GM23338 (cell line): Measurements from ENCODE around the gene MT1H. TPM values are rescaled to one million over a fixed set of nuclear protein-coding genes. Genes with fewer than 3 reads are reported as not detected.

Source experiments
- ATAC-seq: fragments of 200-7000 bp; cut with Tn5 transposase; 3 replicates; pipeline ENCODE4 v1.9.1; 2020
- DNase-seq: peaks from one replicate; pipeline ENCODE4 v3.0.0-alpha.2; 2015; ENCODE audit warnings: low spot score
- H2AFZ ChIP-seq: fragments of 200-600 bp; sonication (generic); 2 replicates; pipeline ENCODE4 v1.8.0; 2016; ENCODE audit warnings: antibody characterized with exemption, mild to moderate bottlenecking, moderate library complexity
- H3F3A ChIP-seq: fragments of 200-600 bp; sonication (generic); replicated peaks from 2 replicates; pipeline ENCODE4 v1.8.0; 2017; ENCODE audit warnings: antibody characterized with exemption, mixed run types, low read depth
- H3K27ac ChIP-seq: fragments of 200-600 bp; sonication (generic); 2 replicates; pipeline ENCODE4 v1.6.1; 2016; ENCODE audit warnings: low read depth
- H3K27me3 ChIP-seq: fragments of 200-600 bp; sonication (generic); 2 replicates; pipeline ENCODE4 v1.8.0; 2016; ENCODE audit warnings: mild to moderate bottlenecking, mixed run types, moderate library complexity; ENCODE audit not compliant: insufficient read depth
- H3K36me3 ChIP-seq: fragments of 200-600 bp; sonication (generic); 2 replicates; pipeline ENCODE4 v1.8.0; 2016; ENCODE audit warnings: mild to moderate bottlenecking; ENCODE audit not compliant: insufficient read depth
- H3K4me1 ChIP-seq: fragments of 200-600 bp; sonication (generic); 2 replicates; pipeline ENCODE4 v1.8.0; 2016; ENCODE audit warnings: mild to moderate bottlenecking, moderate library complexity; ENCODE audit not compliant: insufficient read depth
- H3K4me2 ChIP-seq: fragments of 200-600 bp; sonication (generic); 2 replicates; pipeline ENCODE4 v1.7.1; 2017; ENCODE audit warnings: mixed run types
- H3K4me3 ChIP-seq: fragments of 200-600 bp; sonication (generic); 2 replicates; pipeline ENCODE4 v1.6.1; 2016; ENCODE audit warnings: mixed run types
- H3K79me2 ChIP-seq: fragments of 200-600 bp; sonication (generic); replicated peaks from 2 replicates; pipeline ENCODE4 v1.8.0; 2017; ENCODE audit warnings: mild to moderate bottlenecking; ENCODE audit not compliant: insufficient read depth
- H3K9me2 ChIP-seq: fragments of 200-600 bp; sonication (generic); 2 replicates; pipeline ENCODE4 v1.8.0; 2017; ENCODE audit not compliant: insufficient read depth
- H4K20me1 ChIP-seq: fragments of 200-600 bp; sonication (generic); replicated peaks from 2 replicates; pipeline ENCODE4 v1.8.0; 2017; ENCODE audit warnings: mild to moderate bottlenecking; ENCODE audit not compliant: insufficient read depth
- H3K27ac Mint-ChIP-seq: 2 replicates; pipeline ENCODE4 v1.8.0; 2020; ENCODE audit warnings: inconsistent platforms, mild to moderate bottlenecking, moderate library complexity, mixed read lengths
- H3K27me3 Mint-ChIP-seq: 3 replicates; pipeline ENCODE4 v1.8.0; 2022; ENCODE audit warnings: low read depth, mild to moderate bottlenecking, moderate library complexity, mixed read lengths, inconsistent platforms; ENCODE audit not compliant: insufficient read depth, poor library complexity
- H3K36me3 Mint-ChIP-seq: 3 replicates; pipeline ENCODE4 v1.8.0; 2021; ENCODE audit warnings: low read depth, mild to moderate bottlenecking, inconsistent platforms, moderate library complexity, mixed read lengths
- H3K4me1 Mint-ChIP-seq: 3 replicates; pipeline ENCODE4 v1.8.0; 2020; ENCODE audit warnings: mild to moderate bottlenecking, inconsistent platforms, mixed read lengths
- H3K4me3 Mint-ChIP-seq: 3 replicates; pipeline ENCODE4 v1.8.0; 2021; ENCODE audit warnings: moderate library complexity, mild to moderate bottlenecking, inconsistent platforms, mixed read lengths
- H3K9me3 Mint-ChIP-seq: 3 replicates; pipeline ENCODE4 v1.8.0; 2020; ENCODE audit warnings: moderate library complexity, mild to moderate bottlenecking, inconsistent platforms, mixed read lengths
- CREB1 ChIP-seq: fragments of 250-450 bp; sonication (Bioruptor Pico); IDR thresholded peaks from 2 replicates; pipeline ENCODE4 v1.5.0; 2020; ENCODE audit warnings: low read depth, mild to moderate bottlenecking, moderate library complexity
- CTCF ChIP-seq, 2 experiments: fragments of 200-600 bp in 1 of 2; sonication (generic) in 1 of 2; conservative IDR thresholded peaks; 2 replicates each; pipeline versions ENCODE4 v1.5.1 to v1.6.1; 2016 to 2017; ENCODE audit warnings: antibody characterized with exemption in 2 of 2, low read depth in 2 of 2, mild to moderate bottlenecking in 2 of 2, moderate library complexity in 1 of 2
- ETS1 ChIP-seq: IDR thresholded peaks from 2 replicates; pipeline ENCODE4 v1.6.1; 2016; ENCODE audit warnings: antibody characterized with exemption
- EZH2 ChIP-seq: fragments of 200-600 bp; sonication (generic); IDR thresholded peaks from one replicate; pipeline ENCODE4 v1.8.0; 2017; ENCODE audit warnings: antibody characterized with exemption, mild to moderate bottlenecking, low read depth; ENCODE audit not compliant: unreplicated experiment
- EZH2phosphoT487 ChIP-seq: fragments of 200-600 bp; sonication (generic); IDR thresholded peaks from one replicate; pipeline ENCODE4 v1.8.1; 2018; ENCODE audit warnings: antibody characterized with exemption; ENCODE audit not compliant: unreplicated experiment
- JUNB ChIP-seq: IDR thresholded peaks from one replicate; pipeline ENCODE4 v1.6.1; 2016; ENCODE audit warnings: antibody characterized with exemption; ENCODE audit not compliant: unreplicated experiment
- NANOG ChIP-seq: IDR thresholded peaks from 2 replicates; pipeline ENCODE4 v1.6.1; 2016; ENCODE audit warnings: antibody characterized with exemption, borderline replicate concordance
- POLR2AphosphoS5 ChIP-seq: IDR thresholded peaks from 2 replicates; pipeline ENCODE4 v1.6.1; 2016; ENCODE audit warnings: antibody characterized with exemption, low read depth
- REST ChIP-seq: IDR thresholded peaks from one replicate; pipeline ENCODE4 v1.6.1; 2018; ENCODE audit warnings: antibody characterized with exemption; ENCODE audit not compliant: unreplicated experiment
- STAT1 ChIP-seq: IDR thresholded peaks from one replicate; pipeline ENCODE4 v1.6.1; 2016; ENCODE audit warnings: antibody characterized with exemption; ENCODE audit not compliant: unreplicated experiment
- ZNF331 ChIP-seq: fragments of 250-450 bp; sonication (Bioruptor Pico); IDR thresholded peaks from 2 replicates; pipeline ENCODE4 v1.5.0; 2020; ENCODE audit warnings: low read depth, mild to moderate bottlenecking, moderate library complexity
- polyA plus RNA-seq: library from polyadenylated mRNA; unstranded; fragments of >200 nt; fragmentation: Nextera tagmentation; extraction: Ambion mirVana; gene quantifications from 2 replicates; pipeline ENCODE4 v1.2.1, GENCODE V29; 2016
- total RNA-seq: library from RNA; depleted of rRNA; stranded (reverse); fragments of >200 nt; shearing (Covaris generic); gene quantifications from 2 replicates; pipeline ENCODE4 v1.2.3, GENCODE V29; 2014

MT1H gene
- total and polyA plus RNA-seq, 2 experiments from 2014 or later, result 52.3 to 425 TPM

- Histone ChIP-seq H2AFZ (peak overlapping the region; percentile 74; the same call in 1 of the 2 replicates), H3K4me1 (peaks cover 5% of the 10 kb centered on the region), H3K27ac (no peak overlapping the region), H3K79me2 (no peaks in the 10 kb centered on the region), H3K36me3 (no peaks in the 10 kb centered on the region), H3K4me2 (no peak overlapping the region), H3K9me2 (no peaks in the 10 kb centered on the region), H3K4me3 (no peak overlapping the region), H3F3A (no peaks in the 10 kb centered on the region), H4K20me1 (no peaks in the 10 kb centered on the region), H3K27me3 (no peaks in the 10 kb centered on the region)
- Mint-ChIP-seq H3K36me3 (no peaks in the 10 kb centered on the region), H3K4me3 (no peak overlapping the region), H3K27me3 (peaks cover 13% of the 10 kb centered on the region), H3K27ac (no peak overlapping the region), H3K4me1 (peaks cover 11% of the 10 kb centered on the region), H3K9me3 (no peaks in the 10 kb centered on the region)
- DNase-seq (no peak), ATAC-seq (no peak)
- no peak for TF ChIP-seq EZH2
- TF ChIP-seq POLR2AphosphoS5, result no peak
- no peak for TF ChIP-seq JUNB
- TF ChIP-seq ETS1, result no peak
- no peak for TF ChIP-seq EZH2phosphoT487
Measured at GRCh38 chr16:56709443-56710040, 39.9 kb downstream of the MT1H start.

- H3F3A ChIP-seq, result no peaks in the 10 kb centered on the region
- H3K4me1 Mint-ChIP-seq, result peaks cover 11% of the 10 kb centered on the region
- no peaks in the 10 kb centered on the region for H3K36me3 Mint-ChIP-seq
- H3K36me3 ChIP-seq, result no peaks in the 10 kb centered on the region
- no peak for DNase-seq
- no peaks in the 10 kb centered on the region for H4K20me1 ChIP-seq
- H3K9me3 Mint-ChIP-seq, result no peaks in the 10 kb centered on the region
- H2AFZ ChIP-seq, result 0 out of 2 replicates have a peak overlapping the region, but pooled peaks have one; percentile 47
- H3K79me2 ChIP-seq, result no peaks in the 10 kb centered on the region
- H3K4me2 ChIP-seq, result no peak overlapping the region
- no peaks in the 10 kb centered on the region for H3K27me3 ChIP-seq
- H3K4me1 ChIP-seq, result peaks cover 5% of the 10 kb centered on the region
- H3K9me2 ChIP-seq, result no peaks in the 10 kb centered on the region
- no peak for ATAC-seq
- no peak overlapping the region for H3K27ac ChIP-seq
- no peak overlapping the region for H3K4me3 ChIP-seq
- no peak overlapping the region for H3K27ac Mint-ChIP-seq
- H3K27me3 Mint-ChIP-seq, result peaks cover 13% of the 10 kb centered on the region
- no peak overlapping the region for H3K4me3 Mint-ChIP-seq
- TF ChIP-seq NANOG, result no peak
- no peak for TF ChIP-seq EZH2phosphoT487
- TF ChIP-seq EZH2, result no peak
- no peak for TF ChIP-seq STAT1
- no peak for TF ChIP-seq CREB1
- TF ChIP-seq ETS1, result no peak
- no peak for TF ChIP-seq POLR2AphosphoS5
- TF ChIP-seq CTCF (conservative IDR thresholded peaks at IDR 0.05; ENCODE audit: low read depth in 2 of 2), result no peak
- TF ChIP-seq ZNF331 (CRISPR knock-in tag), result no peak
- no peak for TF ChIP-seq REST
Measured at GRCh38 chr16:56710181-56710737, 40.6 kb downstream of the MT1H start.
